ENCODE measurements around the gene SEMA5A.
"Not testable (repeated sequence)": the region's sequence is repeated elsewhere in the genome, so short reads cannot be mapped to it uniquely, and the experiment has no call there.

Gene SEMA5A

GRCh38 chr5:9421884-9422283 is 124.0 kb downstream of the SEMA5A start:
- no peak for TF ChIP-seq POLR2A (IDR thresholded peaks at IDR 0.05; ENCODE audit: low read length)
- no peak for DNase-seq

GRCh38 chr5:9419794-9420193 is 126.1 kb downstream of the SEMA5A start:
- no peak for TF ChIP-seq POLR2A (IDR thresholded peaks at IDR 0.05; ENCODE audit: low read length)
- no peak for TF ChIP-seq GATA1 (IDR thresholded peaks at IDR 0.05; ENCODE audit: low read depth, low read length)
- DNase-seq, result no peak

- TF ChIP-seq GATA1 (IDR thresholded peaks at IDR 0.05; ENCODE audit: low read depth, low read length), result no peak
- no peak for DNase-seq
Observed at GRCh38 chr5:9415566-9415965, 130.3 kb downstream of the SEMA5A start.

GRCh38 chr5:9415091-9415490 is 130.8 kb downstream of the SEMA5A start:
- no peak for DNase-seq
- TF ChIP-seq POLR2A (IDR thresholded peaks at IDR 0.05; ENCODE audit: low read length) (no peak), GATA1 (IDR thresholded peaks at IDR 0.05; ENCODE audit: low read depth, low read length) (no peak)

- DNase-seq, result no peak
- TF ChIP-seq GATA1 (IDR thresholded peaks at IDR 0.05; ENCODE audit: low read depth, low read length) (no peak), POLR2A (IDR thresholded peaks at IDR 0.05; ENCODE audit: low read length) (no peak)
Observed at GRCh38 chr5:9411142-9411541, 134.7 kb downstream of the SEMA5A start.

GRCh38 chr5:9409413-9409960 is 136.4 kb downstream of the SEMA5A start:
- TF ChIP-seq GATA1 (IDR thresholded peaks at IDR 0.05; ENCODE audit: low read depth, low read length) (no peak), POLR2A (IDR thresholded peaks at IDR 0.05; ENCODE audit: low read length) (no peak)
- DNase-seq, result no peak

GRCh38 chr5:9408964-9409363 is 136.9 kb downstream of the SEMA5A start:
- no peak for TF ChIP-seq GATA1 (IDR thresholded peaks at IDR 0.05; ENCODE audit: low read depth, low read length)
- no peak for TF ChIP-seq POLR2A (IDR thresholded peaks at IDR 0.05; ENCODE audit: low read length)
- DNase-seq, result no peak

GRCh38 chr5:9405196-9405754 is 140.6 kb downstream of the SEMA5A start:
- DNase-seq, result no peak
- no peak for TF ChIP-seq GATA1 (IDR thresholded peaks at IDR 0.05; ENCODE audit: low read depth, low read length)
- no peak for TF ChIP-seq POLR2A (IDR thresholded peaks at IDR 0.05; ENCODE audit: low read length)

GRCh38 chr5:9401786-9402472 is 143.9 kb downstream of the SEMA5A start:
- DNase-seq, result no peak
- no peak for TF ChIP-seq GATA1 (IDR thresholded peaks at IDR 0.05; ENCODE audit: low read depth, low read length)
- TF ChIP-seq POLR2A (IDR thresholded peaks at IDR 0.05; ENCODE audit: low read length), result no peak

- not testable (repeated sequence) for DNase-seq
Observed at GRCh38 chr5:9399783-9400182, 146.1 kb downstream of the SEMA5A start.

GRCh38 chr5:9399094-9399493 is 146.8 kb downstream of the SEMA5A start:
- no peak for DNase-seq
- TF ChIP-seq POLR2A (IDR thresholded peaks at IDR 0.05; ENCODE audit: low read length) (no peak), GATA1 (IDR thresholded peaks at IDR 0.05; ENCODE audit: low read depth, low read length) (no peak)

- no peak for TF ChIP-seq GATA1 (IDR thresholded peaks at IDR 0.05; ENCODE audit: low read depth, low read length)
- DNase-seq, result no peak
Observed at GRCh38 chr5:9398227-9398626, 147.6 kb downstream of the SEMA5A start.

- no peak for DNase-seq
- TF ChIP-seq GATA1 (IDR thresholded peaks at IDR 0.05; ENCODE audit: low read depth, low read length) (no peak), POLR2A (IDR thresholded peaks at IDR 0.05; ENCODE audit: low read length) (no peak)
Observed at GRCh38 chr5:9396285-9396770, 149.5 kb downstream of the SEMA5A start.

GRCh38 chr5:9395706-9396105 is 150.2 kb downstream of the SEMA5A start:
- no peak for DNase-seq
- TF ChIP-seq GATA1 (IDR thresholded peaks at IDR 0.05; ENCODE audit: low read depth, low read length) (no peak), POLR2A (IDR thresholded peaks at IDR 0.05; ENCODE audit: low read length) (no peak)

- no peak for DNase-seq
- TF ChIP-seq GATA1 (IDR thresholded peaks at IDR 0.05; ENCODE audit: low read depth, low read length), result no peak
- TF ChIP-seq POLR2A (IDR thresholded peaks at IDR 0.05; ENCODE audit: low read length), result no peak
Observed at GRCh38 chr5:9394221-9394620, 151.7 kb downstream of the SEMA5A start.

All from erythroblast (primary cell).